Vagina (tissue), 2 donors: ENCODE results near the gene TMEM30A.

Experiments used
- CTCF ChIP-seq, 3 experiments: fragments of 450-650 bp in 2 of 3; fragments of 200-600 bp in 1 of 3; sonication (generic) in 1 of 3; IDR thresholded peaks; one replicate each; pipeline ENCODE4 v1.5.1; 2017 to 2019; ENCODE audit warnings: antibody characterized with exemption in 3 of 3, mild to moderate bottlenecking in 2 of 3, moderate library complexity in 2 of 3
- POLR2A ChIP-seq, 2 donors: fragments of 450-650 bp; IDR thresholded peaks; one replicate each; pipeline ENCODE4 v1.6.1; 2017; ENCODE audit warnings: antibody characterized with exemption in 2 of 2, mild to moderate bottlenecking in 2 of 2, moderate library complexity in 2 of 2
- POLR2AphosphoS5 ChIP-seq, 2 donors: sonication (generic); formaldehyde crosslinking; IDR thresholded peaks; one replicate each; pipeline ENCODE4 v1.9.0; 2017; ENCODE audit warnings: antibody characterized with exemption in 2 of 2, mild to moderate bottlenecking in 2 of 2, low read depth in 1 of 2; ENCODE audit not compliant: insufficient read depth in 1 of 2

DNA sequence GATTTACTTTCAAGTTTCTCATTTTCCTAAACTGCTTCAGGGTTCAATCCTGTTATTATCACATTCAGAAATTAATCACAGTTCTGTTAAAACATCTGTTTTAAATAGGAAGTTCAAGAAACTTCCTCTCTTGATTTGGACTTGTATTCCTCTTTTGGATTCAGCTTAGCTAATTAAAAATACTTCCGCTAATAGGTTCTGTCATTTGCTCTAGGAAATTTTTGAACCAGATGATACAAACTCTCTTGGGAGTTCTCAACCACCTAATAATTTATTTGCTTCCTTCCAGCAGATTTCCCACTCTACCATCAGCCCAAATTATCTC is 15.9 kb upstream of the TMEM30A start:
- TF ChIP-seq POLR2A (IDR thresholded peaks at IDR 0.05) (no peak), CTCF (IDR thresholded peaks at IDR 0.05) (no peak), POLR2AphosphoS5 (IDR thresholded peaks at IDR 0.05; ENCODE audit: insufficient read depth in 1 of 2, low read depth in 1 of 2) (no peak)
